GM18502 (cell line): ENCODE results near the gene RFNG.

Source experiments
- ATAC-seq: cut with Tn5 transposase; IDR thresholded peaks from one replicate; pipeline ENCODE4 v1.9.1; 2021; ENCODE audit warnings: mild to moderate bottlenecking; ENCODE audit not compliant: unreplicated experiment, poor library complexity

The RFNG gene

DNA sequence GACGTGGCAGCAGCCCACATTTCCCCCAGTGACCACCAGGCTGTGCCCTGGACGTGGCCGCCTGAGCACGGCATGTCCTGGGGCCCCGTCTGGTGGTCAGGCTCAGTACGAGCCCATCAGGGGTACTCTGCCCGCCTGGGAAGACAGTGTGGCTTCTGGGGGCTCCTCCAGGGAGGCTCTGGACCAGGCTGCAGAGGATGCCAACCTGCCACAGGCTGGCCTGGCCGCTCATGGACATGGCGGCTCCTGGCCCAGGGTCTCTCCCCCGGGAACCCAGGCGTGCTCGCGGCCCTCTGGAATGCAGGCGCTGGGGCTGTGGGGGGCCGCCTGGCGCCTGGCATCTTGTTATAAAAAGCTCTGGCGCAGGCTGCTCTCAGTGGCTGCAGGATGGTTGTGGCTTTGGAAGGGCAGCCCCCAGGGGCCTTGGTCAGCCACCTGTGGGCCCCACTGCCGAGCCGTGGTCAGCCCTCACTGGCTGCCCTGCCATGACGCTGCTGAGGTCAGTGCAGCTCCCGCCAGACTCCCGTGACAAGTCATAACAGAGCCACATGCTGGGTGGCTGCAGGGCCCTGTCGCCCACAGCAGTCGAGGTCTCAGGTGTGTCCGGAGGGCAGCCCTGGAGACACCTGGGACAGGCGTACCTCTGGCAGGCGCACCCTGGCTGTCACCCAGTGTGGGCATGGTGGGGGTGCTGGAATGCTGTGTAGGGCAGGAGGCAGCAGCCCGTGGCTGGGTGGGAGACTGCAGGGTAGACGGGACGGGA lies 43.9 kb downstream of the RFNG start:
- no peak for ATAC-seq

- ATAC-seq, result no peak
Observed at GRCh38 chr17:82007228-82007494, 44.5 kb downstream of the RFNG start.

GRCh38 chr17:82006468-82007227 lies 45.0 kb downstream of the RFNG start:
- ATAC-seq, result no peak

DNA sequence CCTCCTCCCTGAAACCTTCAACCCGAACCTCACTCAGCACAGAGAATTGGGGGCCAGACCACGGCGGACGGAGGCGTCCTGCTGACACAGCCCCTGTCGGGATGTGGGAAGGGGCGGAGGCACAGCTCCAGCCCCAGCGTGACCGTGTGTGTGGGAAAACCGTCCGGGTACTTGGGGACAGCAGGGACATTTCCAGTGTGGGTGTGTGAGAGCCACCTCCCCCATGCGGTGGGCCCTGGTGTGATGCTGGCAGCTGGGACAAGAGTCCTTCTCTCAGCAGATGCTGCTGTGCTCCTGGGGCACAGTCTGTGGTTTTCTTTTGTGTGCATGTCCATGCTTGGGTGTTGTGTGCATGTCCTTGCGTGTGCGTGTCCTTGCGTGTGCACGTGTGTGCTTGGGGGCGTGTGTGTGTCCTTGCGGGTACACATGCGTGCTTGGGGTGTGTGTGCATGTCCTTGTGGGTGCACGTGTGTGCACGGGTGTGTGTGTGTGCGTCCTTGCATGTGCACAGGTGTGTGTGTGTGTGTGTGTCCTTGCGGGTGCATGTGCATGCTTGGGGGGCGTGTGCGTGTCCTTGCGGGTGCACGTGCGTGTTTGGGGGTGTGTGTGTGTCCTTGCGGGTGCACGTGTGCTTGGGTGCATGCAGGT lies 45.8 kb downstream of the RFNG start:
- ATAC-seq, result no peak

DNA sequence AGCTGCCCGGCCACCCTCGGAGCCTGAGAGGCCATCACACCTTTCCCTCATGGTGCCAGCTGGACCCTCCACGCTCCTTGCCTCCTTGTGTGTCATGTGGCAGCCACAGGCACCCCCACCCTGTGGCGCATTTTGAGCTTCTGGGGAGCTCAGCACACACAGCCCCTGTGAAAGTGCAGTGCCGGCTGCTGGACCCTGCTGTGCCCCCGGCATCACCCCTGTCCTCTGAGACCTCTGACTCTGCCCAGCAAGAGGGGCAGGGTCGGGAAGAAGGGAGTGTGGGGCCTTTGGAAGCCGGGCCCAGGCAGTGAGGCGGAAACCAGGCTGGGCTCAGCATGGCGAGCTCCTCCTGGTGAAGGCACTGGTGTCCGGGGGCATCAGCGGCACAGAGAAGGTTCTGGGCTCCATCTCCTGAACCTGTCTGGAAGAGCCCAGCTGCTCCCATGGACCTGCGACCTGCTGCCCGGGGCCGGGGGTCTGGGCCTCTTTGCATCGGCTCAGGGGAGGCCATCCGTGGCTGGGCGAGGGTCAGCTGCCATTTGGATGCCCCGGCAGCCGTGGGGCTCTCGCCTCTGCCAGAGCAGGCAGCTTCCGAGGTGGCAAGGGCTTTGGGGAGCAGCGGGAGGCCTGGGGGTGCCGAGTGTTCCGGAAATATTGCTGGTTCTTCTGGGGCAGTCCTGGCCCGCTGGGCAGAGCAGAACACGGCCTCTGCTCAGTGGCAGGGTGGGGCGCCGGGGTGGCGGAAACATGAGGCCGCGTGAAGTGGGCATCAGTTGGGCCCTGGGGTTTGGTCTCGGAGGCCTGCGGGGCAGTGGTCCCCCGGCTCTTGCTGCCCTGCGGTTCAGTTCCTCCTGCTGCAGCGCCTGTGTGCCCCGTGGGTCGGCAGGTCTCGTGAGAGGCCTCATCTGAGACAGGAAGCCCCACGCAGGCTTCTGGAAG lies 46.8 kb downstream of the RFNG start:
- no peak for ATAC-seq

- ATAC-seq, result no peak
Observed at GRCh38 chr17:82003411-82004381, 47.9 kb downstream of the RFNG start.

DNA sequence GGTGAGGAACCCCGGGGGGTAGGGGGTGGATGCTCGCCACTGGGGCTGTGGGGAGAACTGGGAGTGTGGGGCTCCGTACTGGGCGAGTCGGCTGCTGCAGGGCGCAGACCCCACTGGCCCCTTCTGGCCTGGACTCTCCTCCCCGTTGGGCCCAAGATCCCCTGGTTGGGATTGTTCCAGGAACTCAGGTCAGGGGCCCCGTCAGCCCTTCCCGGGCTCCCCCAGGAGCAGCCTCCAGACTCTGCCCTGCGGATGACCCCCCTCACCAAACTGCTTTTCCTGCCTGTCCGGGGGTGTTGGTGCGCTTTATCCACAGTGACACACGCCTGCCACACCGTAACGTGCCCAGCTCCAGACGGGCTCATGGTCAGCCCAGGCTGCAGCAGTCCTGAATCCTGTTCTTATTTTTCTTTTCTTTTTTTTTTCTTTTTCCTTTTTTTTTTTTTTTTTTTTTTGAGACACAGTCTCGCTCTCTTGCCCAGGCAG lies 50.0 kb downstream of the RFNG start:
- ATAC-seq, result no peak

DNA sequence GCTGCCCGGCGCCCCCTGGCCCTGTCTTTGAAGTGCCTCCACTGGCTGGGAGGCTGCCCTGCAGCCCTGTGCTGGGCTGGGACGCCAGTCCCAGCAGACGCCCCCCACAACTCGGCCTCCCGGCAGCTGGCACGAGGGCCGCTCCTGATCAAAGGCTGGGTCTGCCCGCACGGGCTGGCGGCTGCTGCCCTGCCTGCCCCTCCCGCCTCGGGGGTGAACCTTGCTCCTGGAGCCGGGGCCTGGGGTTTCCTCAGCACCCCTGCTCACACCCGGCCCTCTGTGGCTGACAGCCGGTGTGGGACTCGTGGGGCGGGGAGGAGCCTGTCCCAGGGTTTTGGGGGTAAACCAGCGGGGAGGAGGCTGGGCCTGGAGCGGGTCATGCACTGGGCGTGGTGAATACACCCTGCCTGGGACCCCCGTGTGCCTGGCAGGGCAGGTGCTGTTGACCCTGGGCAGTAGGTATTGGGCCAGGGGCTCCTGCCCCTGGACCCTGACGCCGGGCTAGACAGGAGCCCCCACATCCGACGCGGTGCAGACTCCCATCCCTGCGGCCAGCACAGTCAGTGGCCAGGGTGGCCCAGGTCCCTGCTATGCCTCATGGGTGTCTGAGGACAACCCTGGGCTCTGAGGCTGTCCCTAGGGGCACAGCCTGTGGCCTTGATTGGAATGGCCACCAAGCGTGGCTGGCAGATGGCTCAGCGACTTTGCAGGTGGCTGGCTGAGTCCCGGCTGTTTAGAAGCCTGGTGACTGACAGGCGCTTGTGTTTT lies 50.6 kb downstream of the RFNG start:
- no peak for ATAC-seq

GRCh38 chr17:81999976-82000802 lies 51.4 kb downstream of the RFNG start:
- ATAC-seq, result no peak

DNA sequence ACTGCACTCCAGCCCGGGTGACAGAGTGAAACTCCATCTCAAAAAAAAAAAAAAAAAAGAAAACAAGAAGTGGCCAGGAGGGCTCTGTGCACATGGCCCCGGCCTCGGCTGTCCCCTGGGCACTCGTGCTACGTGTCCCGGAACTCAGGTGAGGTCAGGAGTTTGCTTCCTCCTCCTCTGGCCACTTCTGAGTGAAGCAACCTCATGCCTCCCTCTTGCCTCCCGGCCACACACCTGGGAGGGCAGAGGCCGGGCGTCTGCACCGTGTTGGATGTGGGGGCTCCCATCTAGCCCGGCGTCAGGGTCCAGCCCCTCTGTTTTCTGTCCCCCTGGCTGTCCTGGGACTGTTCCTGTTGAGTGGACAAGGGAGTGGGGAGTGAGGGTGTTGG lies 52.0 kb downstream of the RFNG start:
- no peak for ATAC-seq

GRCh38 chr17:81998691-81999438 lies 52.7 kb downstream of the RFNG start:
- ATAC-seq, result no peak

- ATAC-seq, result no peak
Observed at GRCh38 chr17:81998212-81998611, 53.4 kb downstream of the RFNG start.
